ENCODE measurements around the gene SAP30BP. TPM values are rescaled to one million over a fixed set of nuclear protein-coding genes. Genes with fewer than 3 reads are reported as not detected.
A peak's percentile ranks its signal among the peaks of the same experiment; 100 is the strongest.

Gene SAP30BP
- polyA plus RNA-seq, 1 donor, result 70.7 TPM

DNA sequence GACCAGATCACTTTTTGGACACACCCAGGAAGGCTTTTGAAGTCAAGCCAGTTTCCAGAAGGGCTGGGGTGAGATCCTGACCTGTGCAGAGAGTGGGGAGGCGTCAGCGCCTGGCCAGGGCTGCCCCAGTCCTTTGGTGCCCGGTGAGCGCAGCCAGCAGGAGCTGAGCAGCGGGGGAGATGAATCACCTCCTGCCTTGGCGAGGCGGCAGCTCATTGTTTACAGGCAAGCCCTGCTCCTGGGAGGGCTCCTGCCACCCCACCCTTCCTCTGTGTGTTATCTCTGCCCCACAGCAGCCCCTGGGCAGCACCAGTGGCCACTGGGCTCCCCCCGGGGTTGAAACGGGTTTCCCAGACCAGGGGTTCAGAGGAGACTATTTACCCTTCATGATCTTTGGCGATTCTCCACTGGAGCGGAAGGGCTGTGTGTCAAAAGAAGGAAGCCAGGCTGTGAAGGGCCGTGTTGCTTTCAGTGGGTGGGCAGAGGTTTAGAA lies 40.0 kb downstream of the SAP30BP start:
- Histone ChIP-seq H3K9me3 (ENCODE audit: control insufficient read depth, low read depth, low read length) (no peaks in the 10 kb centered on the region), H3K4me3 (ENCODE audit: low read length) (no peak overlapping the region), H3K4me1 (ENCODE audit: control insufficient read depth, insufficient read depth, low read length) (no peaks in the 10 kb centered on the region), H3K27me3 (ENCODE audit: control insufficient read depth, insufficient read depth, low read length) (no peaks in the 10 kb centered on the region), H3K36me3 (ENCODE audit: control insufficient read depth, insufficient read depth, low read length) (peaks cover 67% of the 10 kb centered on the region), H3K27ac (ENCODE audit: low read length) (no peak overlapping the region)
- no peak for DNase-seq
- no CpG with 5 or more reads among the region's 12 CpGs for WGBS (ENCODE audit: insufficient coverage, low lambda C conversion rate)

DNA sequence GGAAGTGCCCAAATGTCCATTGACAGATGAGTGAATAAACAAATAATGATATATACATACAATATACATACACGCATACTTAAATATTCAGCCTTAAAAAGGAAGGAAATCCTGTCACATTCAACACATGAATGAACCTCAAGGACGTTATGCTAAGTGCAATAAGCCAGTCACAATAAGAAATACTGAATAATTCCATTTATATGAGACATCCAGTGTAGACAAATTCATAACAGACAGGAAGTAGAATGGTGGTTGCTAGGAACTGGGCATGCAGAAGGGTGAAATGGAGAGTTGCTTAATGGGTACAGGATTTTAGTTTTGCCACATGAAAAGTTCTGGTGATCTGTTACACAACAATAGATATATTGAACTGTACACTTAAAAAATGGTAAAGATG lies 45.3 kb downstream of the SAP30BP start:
- no peak overlapping the region for H3K4me3 ChIP-seq (ENCODE audit: low read length)
- no peaks in the 10 kb centered on the region for H3K4me1 ChIP-seq (ENCODE audit: control insufficient read depth, insufficient read depth, low read length)
- H3K27me3 ChIP-seq (ENCODE audit: control insufficient read depth, insufficient read depth, low read length), result no peaks in the 10 kb centered on the region
- no peak for DNase-seq
- H3K27ac ChIP-seq (ENCODE audit: low read length), result no peak overlapping the region
- no CpG with 5 or more reads among the region's 2 CpGs for WGBS (ENCODE audit: insufficient coverage, low lambda C conversion rate)
- H3K9me3 ChIP-seq (ENCODE audit: control insufficient read depth, low read depth, low read length), result no peaks in the 10 kb centered on the region
- peaks cover 13% of the 10 kb centered on the region for H3K36me3 ChIP-seq (ENCODE audit: control insufficient read depth, insufficient read depth, low read length)

DNA sequence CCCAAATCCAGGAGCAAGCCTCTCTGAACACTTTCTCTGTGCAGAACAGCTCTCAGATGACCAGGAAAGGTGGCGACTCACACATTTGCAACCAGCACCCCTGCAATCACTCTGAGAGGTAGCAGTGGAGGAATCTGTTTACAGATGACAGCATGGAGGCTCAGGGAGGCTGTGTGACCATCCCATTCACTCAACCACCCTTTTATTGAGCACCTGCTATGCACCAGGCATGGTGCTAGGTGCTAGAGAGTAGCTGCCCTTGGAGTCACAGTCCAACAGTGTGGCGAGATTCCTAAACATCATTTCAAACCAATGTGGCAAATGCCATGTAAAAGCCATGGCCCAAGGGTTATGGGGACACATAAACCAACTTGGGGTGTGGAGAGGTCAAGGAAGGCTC lies 52.6 kb downstream of the SAP30BP start:
- WGBS (ENCODE audit: insufficient coverage, low lambda C conversion rate), result no CpG with 5 or more reads among the region's 2 CpGs

DNA sequence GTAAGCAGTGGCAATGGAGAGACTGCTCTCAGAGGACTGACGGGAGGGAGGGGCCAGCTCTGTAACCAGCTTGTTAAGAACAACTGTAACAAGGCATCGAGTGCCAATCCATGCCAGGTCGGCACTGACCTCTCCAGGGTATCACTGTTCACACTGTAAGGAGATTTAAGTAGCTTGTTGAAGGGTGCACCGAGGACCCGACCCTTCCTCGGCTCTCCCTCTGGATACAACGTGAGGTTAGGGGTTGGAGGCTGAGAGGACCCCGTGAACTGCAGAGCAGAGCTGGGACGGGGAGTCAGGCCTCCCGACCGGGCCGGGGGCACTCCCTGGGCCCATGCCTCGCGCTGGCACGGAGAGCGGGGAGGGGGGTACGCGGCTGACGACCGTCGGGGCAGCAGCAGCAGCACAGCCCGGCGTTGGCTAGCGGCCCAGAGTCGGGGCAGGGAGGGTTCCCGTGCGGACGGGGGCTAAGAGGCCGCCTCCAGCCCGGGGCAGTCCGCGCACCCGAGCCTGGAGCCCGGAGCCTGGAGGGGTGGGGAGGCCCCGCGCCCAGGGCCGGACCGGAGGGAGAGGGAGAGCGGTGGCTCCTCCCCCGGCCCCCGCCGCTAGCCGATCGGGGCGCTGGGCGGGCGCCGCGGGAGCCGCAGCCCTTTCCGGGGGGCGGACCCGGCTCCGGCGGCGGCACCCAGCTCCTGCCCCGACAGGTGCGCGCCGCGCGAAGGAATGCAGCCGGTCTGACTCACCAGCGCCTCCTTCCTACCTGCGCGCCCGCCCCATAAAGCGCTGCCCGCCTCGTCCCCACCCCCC lies 53.7 kb downstream of the SAP30BP start, which contains the start of gene ITGB4:
TSS of gene ITGB4 (plus strand) at position 804 of the 807 bp plus-strand sequence. CDS start 3,245 bp downstream, outside the sequence.
- DNase-seq, result peak; percentile 90 to 95
- Histone ChIP-seq H3K4me1 (ENCODE audit: control insufficient read depth, insufficient read depth, low read length) (peaks cover 28% of the 10 kb centered on the region), H3K27me3 (ENCODE audit: control insufficient read depth, insufficient read depth, low read length) (peaks cover 14% of the 10 kb centered on the region), H3K36me3 (ENCODE audit: control insufficient read depth, insufficient read depth, low read length) (peaks cover 13% of the 10 kb centered on the region), H3K4me3 (ENCODE audit: low read length) (peak within 1 kb of the TSS; percentile 71), H3K9me3 (ENCODE audit: control insufficient read depth, low read depth, low read length) (no peaks in the 10 kb centered on the region), H3K27ac (ENCODE audit: low read length) (peak within 1 kb of the TSS; percentile 87)
- no CpG with 5 or more reads among the region's 70 CpGs for WGBS (ENCODE audit: insufficient coverage, low lambda C conversion rate)

More for the DNA sequence above, 52.6 kb downstream of the SAP30BP start:
- Histone ChIP-seq H3K4me1 (ENCODE audit: control insufficient read depth, insufficient read depth, low read length) (peaks cover 28% of the 10 kb centered on the region), H3K9me3 (ENCODE audit: control insufficient read depth, low read depth, low read length) (no peaks in the 10 kb centered on the region), H3K36me3 (ENCODE audit: control insufficient read depth, insufficient read depth, low read length) (peaks cover 3% of the 10 kb centered on the region), H3K27ac (ENCODE audit: low read length) (no peak overlapping the region), H3K4me3 (ENCODE audit: low read length) (no peak overlapping the region), H3K27me3 (ENCODE audit: control insufficient read depth, insufficient read depth, low read length) (peaks cover 14% of the 10 kb centered on the region)
- DNase-seq, result no peak

DNA sequence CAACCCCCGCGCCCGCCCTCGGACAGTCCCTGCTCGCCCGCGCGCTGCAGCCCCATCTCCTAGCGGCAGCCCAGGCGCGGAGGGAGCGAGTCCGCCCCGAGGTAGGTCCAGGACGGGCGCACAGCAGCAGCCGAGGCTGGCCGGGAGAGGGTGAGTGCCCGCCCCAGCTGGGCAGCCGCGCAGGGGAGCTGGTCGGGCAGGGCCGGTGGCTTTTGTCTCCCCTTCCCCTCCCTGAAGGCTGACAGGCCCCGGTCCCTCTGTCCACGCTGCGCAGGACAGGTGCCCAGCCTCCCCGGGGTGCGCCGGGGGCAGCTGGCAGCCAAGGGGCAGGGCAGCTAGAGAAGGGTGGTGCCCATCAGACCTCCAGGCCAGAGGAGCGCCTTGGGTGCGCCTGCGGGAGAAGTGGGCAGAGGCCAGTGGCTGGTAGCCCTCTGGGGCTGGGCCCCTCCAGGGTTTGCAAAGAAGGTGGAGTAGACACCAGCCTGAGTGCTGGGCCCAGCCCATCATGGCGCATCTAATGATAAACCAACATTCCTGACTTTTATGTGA lies 54.4 kb downstream of the SAP30BP start:
- no CpG with 5 or more reads among the region's 33 CpGs for whole genome bisulfite sequencing (ENCODE audit: insufficient coverage, low lambda C conversion rate)
- H3K27ac ChIP-seq (ENCODE audit: low read length), result peak overlapping the region; percentile 87
- H3K9me3 ChIP-seq (ENCODE audit: control insufficient read depth, low read depth, low read length), result no peaks in the 10 kb centered on the region
- H3K36me3 ChIP-seq (ENCODE audit: control insufficient read depth, insufficient read depth, low read length), result peaks cover 17% of the 10 kb centered on the region
- no peak for DNase-seq
- H3K27me3 ChIP-seq (ENCODE audit: control insufficient read depth, insufficient read depth, low read length), result peaks cover 14% of the 10 kb centered on the region
- H3K4me1 ChIP-seq (ENCODE audit: control insufficient read depth, insufficient read depth, low read length), result peaks cover 28% of the 10 kb centered on the region
- peak overlapping the region; percentile 71 for H3K4me3 ChIP-seq (ENCODE audit: low read length)

DNA sequence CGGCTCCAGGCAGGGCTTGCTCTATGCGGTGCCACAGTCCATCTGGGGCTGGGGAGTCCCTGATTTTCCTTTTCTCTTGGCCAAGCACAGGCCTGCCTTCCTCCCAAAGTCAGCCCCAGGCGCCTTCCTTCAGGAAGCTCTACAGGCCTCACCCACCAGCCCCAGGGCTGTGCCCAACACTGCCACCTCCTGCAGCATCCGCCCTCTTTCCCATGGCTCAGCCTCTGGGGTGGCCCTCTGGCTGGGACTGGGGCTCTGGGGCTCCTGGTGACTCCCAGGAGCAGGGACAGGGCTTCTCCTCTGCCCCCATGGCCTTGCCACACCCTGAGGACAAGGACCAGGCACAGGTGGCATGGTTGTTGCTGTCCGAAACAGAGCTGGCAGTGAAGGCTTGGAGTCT lies 54.9 kb downstream of the SAP30BP start:
- Histone ChIP-seq H3K9me3 (ENCODE audit: control insufficient read depth, low read depth, low read length) (no peaks in the 10 kb centered on the region), H3K4me1 (ENCODE audit: control insufficient read depth, insufficient read depth, low read length) (peaks cover 28% of the 10 kb centered on the region), H3K4me3 (ENCODE audit: low read length) (peak overlapping the region; percentile 71), H3K27me3 (ENCODE audit: control insufficient read depth, insufficient read depth, low read length) (peaks cover 14% of the 10 kb centered on the region), H3K27ac (ENCODE audit: low read length) (peak overlapping the region; percentile 87), H3K36me3 (ENCODE audit: control insufficient read depth, insufficient read depth, low read length) (peaks cover 18% of the 10 kb centered on the region)
- DNase-seq, result peak in 1 of 2 donors; percentile 31
- no CpG with 5 or more reads among the region's 5 CpGs for WGBS (ENCODE audit: insufficient coverage, low lambda C conversion rate)

DNA sequence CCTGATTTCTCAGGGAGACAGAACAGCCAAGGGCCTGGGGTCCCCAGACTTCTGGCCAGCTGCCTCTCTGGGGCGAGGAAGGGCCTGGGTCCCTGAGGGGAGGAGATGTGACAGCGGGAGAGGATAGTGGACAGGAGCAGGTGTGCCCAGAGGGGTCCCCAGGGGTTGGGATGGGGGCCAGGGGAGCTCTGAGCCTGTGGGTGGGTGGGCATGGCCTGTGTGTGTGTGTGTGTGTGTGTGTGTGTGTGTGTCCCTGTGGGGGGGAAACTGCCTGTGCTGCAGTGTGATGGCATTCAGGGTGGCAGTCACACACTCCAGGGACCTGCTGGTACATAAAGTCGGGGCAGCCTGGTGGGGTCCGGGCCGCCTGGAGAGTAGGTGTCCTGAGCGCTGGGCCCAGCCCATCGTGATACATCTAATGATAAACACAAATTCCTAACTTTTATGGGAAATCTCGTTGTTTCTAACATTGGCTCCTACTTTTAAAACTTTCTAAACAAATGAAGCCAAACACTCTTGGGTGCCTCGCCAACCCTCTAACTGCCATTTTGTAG lies 55.5 kb downstream of the SAP30BP start:
- peaks cover 24% of the 10 kb centered on the region for H3K36me3 ChIP-seq (ENCODE audit: control insufficient read depth, insufficient read depth, low read length)
- H3K4me1 ChIP-seq (ENCODE audit: control insufficient read depth, insufficient read depth, low read length), result peaks cover 28% of the 10 kb centered on the region
- DNase-seq, result no peak
- no CpG with 5 or more reads among the region's 9 CpGs for WGBS (ENCODE audit: insufficient coverage, low lambda C conversion rate)
- H3K9me3 ChIP-seq (ENCODE audit: control insufficient read depth, low read depth, low read length), result no peaks in the 10 kb centered on the region
- H3K4me3 ChIP-seq (ENCODE audit: low read length), result peak overlapping the region; percentile 71
- peaks cover 14% of the 10 kb centered on the region for H3K27me3 ChIP-seq (ENCODE audit: control insufficient read depth, insufficient read depth, low read length)
- peak overlapping the region; percentile 87 for H3K27ac ChIP-seq (ENCODE audit: low read length)

DNA sequence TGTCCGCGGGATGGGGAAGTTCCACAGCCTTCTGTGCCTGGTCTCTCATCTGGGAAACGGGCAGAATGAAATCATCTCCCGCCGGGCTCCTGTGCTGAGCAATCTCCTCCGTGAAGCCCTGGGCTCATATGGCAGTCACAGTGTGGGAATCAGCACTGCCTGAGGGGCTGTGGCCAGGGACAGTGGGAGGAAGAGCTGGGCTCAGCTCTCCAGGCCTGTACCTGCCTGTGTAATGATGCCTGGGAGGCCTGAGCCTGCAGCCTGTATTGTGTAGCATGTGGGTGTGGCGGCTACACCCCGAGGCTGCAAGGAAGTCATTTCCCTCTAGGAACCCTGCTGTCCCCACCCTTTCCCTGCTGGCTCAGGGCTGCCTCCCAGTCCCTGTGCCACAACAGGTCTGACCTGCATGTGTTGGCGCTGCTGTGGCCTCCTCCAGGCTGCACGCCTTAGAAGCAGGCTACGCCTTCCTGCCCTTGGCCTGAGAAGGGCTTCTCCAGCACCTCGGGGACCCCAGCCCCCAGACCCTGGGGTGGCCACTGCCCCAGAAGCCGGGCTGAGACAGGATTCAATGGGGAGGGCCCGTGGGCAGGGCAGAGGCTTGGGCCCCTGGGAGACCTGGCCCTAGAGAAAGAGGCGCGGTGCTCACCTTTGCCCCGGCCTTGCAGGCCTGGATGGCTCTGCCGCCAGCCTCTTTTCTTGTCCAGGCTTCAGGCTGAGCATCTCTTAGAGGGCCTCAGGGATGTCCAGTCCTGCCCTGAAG lies 56.2 kb downstream of the SAP30BP start:
- peaks cover 31% of the 10 kb centered on the region for H3K36me3 ChIP-seq (ENCODE audit: control insufficient read depth, insufficient read depth, low read length)
- H3K9me3 ChIP-seq (ENCODE audit: control insufficient read depth, low read depth, low read length), result no peaks in the 10 kb centered on the region
- DNase-seq, result peak; percentile 88 to 93
- H3K27me3 ChIP-seq (ENCODE audit: control insufficient read depth, insufficient read depth, low read length), result peaks cover 14% of the 10 kb centered on the region
- H3K4me1 ChIP-seq (ENCODE audit: control insufficient read depth, insufficient read depth, low read length), result peaks cover 28% of the 10 kb centered on the region
- no CpG with 5 or more reads among the region's 18 CpGs for WGBS (ENCODE audit: insufficient coverage, low lambda C conversion rate)
- no peak overlapping the region for H3K4me3 ChIP-seq (ENCODE audit: low read length)
- peak overlapping the region; percentile 87 for H3K27ac ChIP-seq (ENCODE audit: low read length)

DNA sequence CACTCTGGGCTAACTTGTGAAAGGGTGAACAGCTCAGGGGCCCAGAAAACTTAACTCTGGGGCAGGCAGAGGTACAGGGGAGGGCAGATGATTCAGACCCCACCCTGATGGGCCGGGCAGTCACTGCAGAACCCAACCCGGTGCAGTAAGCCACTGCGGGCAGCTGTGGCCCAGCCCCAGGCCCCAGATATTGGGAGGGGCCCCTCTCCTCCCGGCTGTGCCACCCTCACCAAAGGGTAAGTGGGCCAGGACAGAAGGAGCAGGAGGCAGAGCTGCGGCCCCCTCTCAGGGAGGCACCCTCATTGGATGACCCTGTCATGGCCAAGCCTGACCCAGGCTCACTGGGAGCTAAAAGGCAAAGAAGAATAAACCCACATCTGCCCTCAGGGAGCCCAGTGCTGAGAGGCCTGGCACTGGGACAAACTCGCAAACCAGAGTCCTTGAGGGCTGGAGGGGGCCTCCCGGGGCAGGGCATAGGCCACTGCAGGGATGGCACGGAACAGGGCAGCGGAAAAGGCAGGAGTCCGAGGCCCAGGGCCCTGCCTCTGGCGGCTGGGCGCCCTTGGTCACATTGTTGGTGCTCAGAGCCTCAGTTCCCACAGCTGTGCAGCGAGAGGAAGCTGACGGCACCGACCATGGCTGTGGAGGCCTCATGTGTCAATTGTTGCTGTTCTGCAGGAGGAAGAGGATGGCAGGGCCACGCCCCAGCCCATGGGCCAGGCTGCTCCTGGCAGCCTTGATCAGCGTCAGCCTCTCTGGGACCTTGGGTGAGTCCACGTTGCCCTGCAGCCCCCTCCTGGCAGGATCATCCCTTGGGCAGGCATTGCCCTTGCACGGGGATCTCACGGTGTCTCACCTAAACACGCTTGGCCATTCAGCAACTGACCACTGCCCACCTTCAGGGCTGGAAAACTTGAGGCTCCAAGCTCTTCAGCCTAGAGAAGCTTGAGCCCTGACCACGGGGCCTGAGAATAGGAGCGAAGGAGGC lies 57.2 kb downstream of the SAP30BP start:
- H3K4me3 ChIP-seq (ENCODE audit: low read length), result no peak overlapping the region

More for the DNA sequence above, 57.2 kb downstream of the SAP30BP start:
- WGBS (ENCODE audit: insufficient coverage, low lambda C conversion rate), result 100% methylated on average over 1 of the region's 23 CpGs
- H3K27ac ChIP-seq (ENCODE audit: low read length), result peak overlapping the region; percentile 87
- H3K36me3 ChIP-seq (ENCODE audit: control insufficient read depth, insufficient read depth, low read length), result peaks cover 35% of the 10 kb centered on the region
- peaks cover 12% of the 10 kb centered on the region for H3K27me3 ChIP-seq (ENCODE audit: control insufficient read depth, insufficient read depth, low read length)
- no peak for DNase-seq
- no peaks in the 10 kb centered on the region for H3K9me3 ChIP-seq (ENCODE audit: control insufficient read depth, low read depth, low read length)
- H3K4me1 ChIP-seq (ENCODE audit: control insufficient read depth, insufficient read depth, low read length), result peaks cover 28% of the 10 kb centered on the region
